NCI-H2171 treated with DMSO at 0.1 percent for 48 hours (cell line): Measurements from ENCODE around the gene ANO4.
"Not testable (repeated sequence)": the region's sequence is repeated elsewhere in the genome, so short reads cannot be mapped to it uniquely, and the experiment has no call there.

Source experiments
- DNase-seq: peaks from one replicate; lab custom pipeline; 2025; lab: John Stamatoyannopoulos, UW

Gene ANO4

DNA sequence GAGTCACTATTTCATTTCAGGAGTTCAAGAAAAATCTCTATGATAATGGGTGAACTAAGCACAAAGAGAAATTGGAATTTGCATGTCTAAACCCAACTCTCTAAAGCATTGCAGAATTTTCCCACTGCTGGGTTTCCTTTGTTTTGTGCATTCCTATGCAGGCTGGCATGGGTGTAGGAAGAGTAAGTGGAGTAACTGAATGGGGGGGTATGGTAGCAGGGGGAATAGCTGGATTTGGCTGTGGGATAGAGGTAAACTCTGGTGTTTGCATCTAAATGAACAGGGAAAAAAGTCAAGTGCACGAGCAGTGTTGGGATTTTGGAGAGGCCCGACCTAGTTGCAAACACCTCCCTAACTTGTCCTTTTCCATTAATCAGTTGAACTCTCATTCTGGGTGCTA lies 159.1 kb downstream of the ANO4 start:
- DNase-seq = no peak

DNA sequence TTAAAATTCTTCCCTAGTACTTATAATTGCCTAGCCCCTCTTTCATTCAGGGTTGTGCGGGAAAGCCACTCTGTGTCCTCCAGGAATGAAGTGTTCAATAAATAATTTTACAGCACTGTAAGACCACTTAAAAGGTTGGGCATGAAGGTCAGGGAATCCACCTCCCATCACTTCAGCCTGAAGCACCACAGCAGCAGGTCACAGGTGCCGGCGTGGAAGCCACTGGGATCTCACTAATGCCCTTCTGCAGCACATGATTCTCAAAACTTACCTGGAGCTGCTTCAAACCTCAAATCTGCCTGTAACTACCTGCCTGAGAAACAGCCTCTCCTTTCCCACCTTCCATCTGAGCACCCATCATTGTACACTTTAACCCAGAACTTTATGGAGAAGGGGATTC lies 159.5 kb downstream of the ANO4 start:
- DNase-seq = no peak

DNA sequence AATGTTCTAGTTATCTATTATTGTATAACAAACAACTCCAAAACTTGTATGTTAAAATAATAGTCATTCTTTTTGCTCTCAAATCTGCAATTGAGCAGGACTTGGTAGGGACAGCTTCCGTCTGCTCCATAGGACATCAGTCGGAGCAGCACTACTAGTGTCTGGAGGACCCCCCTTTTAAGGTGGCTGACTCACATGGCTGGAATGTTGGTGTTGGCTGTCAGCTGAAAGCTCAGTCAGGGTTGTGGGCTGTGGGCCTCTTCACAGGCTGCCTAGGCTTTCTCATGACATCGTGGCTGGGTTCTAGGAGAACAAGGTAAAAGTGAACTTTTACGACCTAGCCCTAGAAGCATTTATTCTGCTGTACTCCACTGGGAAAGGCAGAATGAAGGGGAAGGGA lies 160.6 kb downstream of the ANO4 start:
- no peak for DNase-seq

DNA sequence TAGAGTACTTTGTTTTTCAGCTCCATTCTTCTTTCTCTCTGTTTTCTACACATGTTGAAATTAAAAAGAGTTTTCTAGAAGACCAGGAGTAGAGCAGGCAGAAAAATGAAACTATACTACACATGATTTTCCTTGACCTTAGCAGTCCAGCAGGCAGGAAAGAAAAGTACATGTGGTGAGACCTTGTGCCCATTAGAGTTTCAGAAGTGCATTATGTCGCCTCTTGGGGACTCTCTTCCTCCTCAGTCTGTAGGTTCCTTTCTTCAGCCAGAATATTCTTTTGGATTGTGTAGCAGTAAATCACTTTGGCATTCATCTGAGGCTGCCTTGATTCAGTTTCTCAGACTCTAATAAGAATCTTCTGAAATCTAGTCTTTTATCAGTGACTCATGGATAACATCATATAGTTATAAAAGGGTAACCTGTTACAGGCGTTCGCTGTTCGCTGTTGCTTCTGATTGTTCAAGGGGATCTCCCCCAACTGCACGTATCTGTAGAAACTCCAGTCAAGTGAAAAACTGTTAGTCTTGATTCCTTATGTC lies 161.8 kb downstream of the ANO4 start:
- no peak for DNase-seq

DNA sequence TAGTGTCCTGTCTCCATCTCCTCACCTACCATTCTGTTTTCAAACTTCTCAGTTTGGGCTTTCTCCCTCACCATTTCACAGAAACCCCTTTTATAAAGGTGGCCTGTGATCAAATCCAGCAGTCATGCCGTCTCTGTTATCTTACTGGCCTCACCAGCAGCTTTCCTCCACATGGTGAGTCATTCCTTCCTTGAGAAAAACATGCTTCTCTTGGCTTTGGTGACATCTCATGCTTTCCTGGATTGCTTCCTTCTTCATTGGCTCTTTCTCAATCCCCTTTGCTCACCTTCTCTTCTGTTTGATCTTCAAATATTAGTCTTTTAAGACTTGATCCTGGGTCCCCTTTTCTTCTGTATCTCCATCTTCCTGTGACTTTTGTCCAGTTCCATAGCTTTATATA lies 164.9 kb downstream of the ANO4 start:
- no peak for DNase-seq

DNA sequence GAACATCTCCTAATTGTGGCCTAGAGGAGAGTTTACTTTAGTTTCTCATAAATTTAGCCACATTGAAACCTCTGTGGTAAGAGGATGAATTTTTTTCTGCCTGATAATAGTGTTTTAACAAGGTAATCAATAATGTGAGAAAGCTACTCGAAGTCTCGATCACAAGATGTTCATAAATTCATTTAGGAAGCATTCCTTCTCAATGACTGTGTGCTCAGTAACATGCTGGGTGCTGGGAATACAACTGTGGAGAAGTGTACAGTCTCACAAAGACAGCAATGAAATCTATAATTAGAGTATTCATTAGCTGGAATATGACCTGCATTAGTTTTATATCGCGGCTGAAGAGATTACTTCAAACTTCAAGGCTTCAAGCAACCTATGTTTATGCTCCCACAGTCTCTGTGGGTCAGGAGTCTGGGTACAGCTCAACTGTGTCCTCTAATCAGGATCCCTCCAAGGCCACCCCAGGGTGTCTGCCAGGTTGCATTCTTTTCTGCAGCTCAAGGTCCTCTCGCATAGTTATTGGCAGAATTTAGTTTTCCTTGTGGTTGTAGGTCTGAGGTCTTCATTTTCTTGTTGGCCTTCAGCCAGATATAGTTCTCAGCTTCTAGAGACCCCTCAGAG lies 167.6 kb downstream of the ANO4 start:
- no peak for DNase-seq

DNA sequence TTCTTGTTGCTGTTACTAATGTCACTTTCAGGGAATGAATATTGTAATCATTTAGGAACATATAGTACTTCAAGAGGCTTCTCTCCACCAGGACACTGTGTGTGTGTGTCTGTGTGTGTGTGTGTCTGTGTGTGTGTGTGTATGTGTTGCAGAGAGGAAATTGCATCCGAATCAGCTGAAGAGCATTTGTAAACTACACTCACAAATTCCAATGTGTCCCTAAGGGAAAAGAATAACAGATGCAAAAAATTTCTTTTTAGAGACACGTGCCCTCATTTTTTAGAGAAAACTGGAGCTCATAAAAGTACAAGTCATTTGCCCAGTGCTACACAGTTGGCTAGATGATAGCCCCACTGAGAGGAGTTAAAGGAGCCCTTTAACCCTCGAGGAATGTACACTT lies 168.8 kb downstream of the ANO4 start:
- no peak for DNase-seq

DNA sequence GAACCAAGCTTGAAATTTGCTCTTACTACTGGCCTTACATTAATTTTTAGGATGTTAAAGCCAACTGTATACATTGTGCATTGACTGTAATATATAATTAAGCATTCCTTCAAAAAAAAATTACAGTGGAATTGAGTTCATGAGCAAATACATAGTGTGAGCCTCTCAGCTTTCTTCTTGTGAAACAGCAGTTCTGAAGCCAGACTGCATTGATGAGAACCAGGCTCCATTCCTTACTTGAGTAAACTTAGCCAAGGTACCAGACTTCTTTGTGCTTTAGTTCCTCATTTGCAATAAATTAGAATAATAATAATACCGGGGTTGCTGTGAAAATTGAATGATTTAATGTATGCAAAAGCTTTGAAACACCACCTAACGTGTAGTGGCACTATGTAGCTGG lies 169.5 kb downstream of the ANO4 start:
- no peak for DNase-seq

DNA sequence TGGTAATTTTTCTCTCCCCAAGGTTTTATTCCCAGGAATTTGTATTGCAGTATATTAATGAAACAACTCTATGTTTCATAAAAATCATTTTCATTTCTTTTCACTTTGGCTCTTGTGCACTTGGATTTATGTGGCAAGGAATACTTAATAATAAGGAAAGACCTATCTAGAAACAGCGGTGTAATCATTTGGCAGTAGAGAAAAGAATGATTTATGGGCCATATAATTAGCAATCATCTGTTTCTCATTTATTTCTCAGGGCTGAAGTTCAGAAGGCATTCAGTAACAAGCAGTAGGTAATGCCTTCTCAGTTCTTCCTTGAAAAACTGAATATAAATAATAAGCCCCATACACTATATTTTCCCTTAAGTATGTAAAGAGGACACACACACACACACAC lies 172.6 kb downstream of the ANO4 start:
- DNase-seq = no peak

DNA sequence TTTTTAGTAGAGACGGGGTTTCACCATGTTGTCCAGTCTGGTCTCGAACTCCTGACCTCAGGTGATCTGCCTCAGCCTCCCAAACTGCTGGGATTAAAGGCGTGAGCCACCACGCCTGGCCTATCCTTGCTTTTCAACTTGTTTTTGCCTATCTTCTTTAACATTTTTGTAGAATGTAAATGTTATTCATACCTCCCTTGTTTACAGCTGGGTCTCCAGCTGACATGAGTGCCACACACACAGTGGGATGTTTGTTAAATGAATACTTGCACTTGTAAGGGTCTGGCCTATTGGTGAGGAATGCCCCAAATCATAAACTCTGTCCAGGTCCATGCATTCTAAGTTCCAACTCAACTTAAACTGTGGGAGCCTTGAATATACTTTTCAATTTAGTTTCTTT lies 176.3 kb downstream of the ANO4 start:
- no peak for DNase-seq

DNA sequence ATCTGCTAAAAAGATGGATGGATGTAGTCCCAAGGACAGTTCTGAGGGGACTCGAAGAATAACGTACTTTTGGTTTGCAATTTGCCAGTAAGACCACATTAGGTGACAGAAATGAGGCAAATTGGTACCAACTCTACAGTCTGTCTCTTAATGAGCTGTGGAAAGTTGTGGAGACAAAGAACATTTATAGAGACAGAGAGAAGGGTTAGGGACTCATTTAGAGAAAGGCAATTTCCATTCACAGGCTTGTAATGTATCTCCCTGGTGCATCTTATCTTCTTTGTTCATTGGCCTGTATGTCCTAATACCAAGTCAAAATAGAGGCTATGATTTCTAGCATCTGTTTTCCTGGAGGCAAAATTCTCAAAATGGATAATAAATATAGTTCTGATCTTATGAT lies 177.5 kb downstream of the ANO4 start:
- DNase-seq = no peak

DNA sequence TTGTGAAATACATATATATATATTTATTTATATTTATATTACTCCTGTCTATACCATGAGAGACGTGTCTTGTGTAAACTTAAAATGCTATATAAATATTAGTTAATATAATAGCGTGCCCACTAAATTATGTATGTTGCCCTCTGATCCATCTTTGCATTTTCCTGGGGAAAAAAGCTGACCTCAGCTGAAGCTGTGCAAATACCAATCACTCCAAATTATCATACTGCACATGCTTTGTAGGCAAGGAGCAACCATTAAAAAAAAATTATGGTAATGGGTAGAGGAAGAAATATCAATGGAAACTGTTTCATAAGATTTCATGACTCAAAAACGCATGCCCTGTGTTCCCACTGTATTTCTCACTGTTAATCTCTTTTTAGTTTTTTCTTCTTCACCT lies 179.8 kb downstream of the ANO4 start:
- DNase-seq = no peak

DNA sequence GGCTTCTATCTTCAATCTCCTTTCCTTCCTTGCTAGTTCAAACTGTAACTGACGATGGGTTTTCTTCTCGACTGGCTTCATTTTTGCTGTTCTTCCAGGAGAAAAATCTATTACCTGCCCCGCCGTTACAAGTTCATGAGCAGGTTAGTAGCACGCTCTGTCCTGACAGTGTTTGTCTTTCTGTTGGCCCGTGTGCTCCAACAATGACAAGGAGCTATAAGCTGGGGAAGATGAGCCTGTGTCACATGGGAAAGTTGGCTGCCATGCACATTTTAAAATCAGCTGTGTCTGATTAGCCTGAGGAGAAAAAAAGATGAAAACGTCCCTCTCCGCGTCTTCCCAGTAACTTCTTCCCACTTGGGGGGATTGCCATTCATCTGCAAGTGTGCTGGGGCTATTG lies 180.2 kb downstream of the ANO4 start:
- no peak for DNase-seq

DNA sequence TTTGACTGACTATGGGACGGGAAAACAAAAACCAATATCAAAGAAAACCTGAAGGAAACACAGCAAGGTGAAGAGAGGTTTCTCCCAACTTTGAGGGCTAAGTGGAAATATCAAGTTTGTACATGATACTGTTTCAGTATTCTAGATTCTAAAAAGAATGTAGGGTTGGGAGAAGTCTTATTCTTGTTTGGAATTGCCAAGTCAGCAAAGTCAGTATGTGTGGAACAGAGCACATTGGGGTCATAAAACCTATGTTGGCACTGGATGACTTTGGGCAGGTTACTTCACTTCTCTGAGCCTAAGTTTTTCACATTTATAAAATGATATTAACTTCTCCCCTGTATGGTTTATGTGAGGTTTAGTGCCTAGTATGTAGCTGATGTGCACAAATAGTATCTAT lies 182.2 kb downstream of the ANO4 start:
- DNase-seq = no peak

DNA sequence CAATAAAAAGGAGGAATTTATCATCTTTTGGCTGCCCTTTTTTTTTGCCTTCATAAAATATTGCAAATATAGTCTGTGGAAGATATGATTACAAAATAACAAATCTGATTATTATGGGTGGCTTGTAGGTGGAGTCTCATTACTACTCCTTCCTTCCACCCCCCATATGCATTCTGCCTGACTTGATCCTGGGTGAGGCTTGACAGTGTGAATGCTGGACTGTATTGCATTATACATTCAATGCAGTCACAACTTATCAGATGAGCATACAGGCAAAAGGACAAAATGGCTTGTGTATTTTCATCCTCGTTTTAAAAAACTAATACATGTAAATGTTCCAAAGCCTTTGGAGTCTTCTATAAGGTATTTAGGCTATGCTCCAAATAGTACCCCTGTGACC lies 186.3 kb downstream of the ANO4 start:
- no peak for DNase-seq

DNA sequence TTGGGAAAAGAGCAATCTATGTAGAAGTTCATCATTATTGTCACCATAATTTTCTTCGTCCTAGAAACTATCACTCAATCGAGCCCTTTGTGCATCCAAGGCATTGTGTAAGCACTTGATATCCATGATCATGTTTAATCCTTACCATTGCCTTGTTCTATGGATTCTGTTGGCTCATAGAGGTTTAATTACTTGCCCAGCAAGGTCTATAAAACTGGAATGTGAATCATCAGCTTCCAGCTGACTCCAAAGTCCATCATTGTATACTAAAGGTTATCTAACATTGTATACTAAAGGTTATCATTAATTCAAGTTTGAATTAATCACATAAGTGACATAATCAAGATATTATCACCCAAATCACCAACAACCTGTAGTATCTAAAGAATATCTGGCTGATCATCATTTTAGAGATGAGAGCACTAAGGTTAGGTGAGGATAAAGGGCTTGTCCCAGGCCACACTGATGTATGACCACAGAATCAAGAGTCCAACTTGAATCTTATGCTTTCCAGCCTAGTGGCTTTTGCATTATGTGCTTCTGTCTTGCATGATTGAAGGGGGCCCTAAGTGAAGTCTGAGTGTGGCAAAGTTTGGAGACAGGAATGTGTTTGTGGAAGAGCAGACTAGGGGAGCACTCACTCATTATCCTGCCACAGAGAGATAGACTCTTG lies 188.1 kb downstream of the ANO4 start:
- no peak for DNase-seq

DNA sequence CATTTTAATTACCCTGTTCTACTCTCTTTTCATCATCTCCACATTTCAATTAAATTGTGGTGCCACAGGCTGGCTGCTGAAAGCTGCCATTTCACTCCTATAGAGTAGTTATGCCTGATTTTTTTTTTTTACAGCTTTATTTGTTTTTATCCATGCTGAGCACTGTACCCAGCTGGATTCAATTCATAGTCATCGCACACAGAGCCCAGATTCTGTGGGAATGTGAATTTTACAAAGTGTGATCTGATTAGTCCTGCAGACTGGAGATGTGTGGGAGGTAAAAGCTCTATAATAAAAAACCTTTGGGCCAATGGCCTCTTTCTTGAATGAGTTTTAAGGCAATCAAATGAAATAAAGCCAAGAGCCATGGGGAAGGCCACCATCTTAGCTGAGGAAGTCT lies 190.2 kb downstream of the ANO4 start:
- no peak for DNase-seq

DNA sequence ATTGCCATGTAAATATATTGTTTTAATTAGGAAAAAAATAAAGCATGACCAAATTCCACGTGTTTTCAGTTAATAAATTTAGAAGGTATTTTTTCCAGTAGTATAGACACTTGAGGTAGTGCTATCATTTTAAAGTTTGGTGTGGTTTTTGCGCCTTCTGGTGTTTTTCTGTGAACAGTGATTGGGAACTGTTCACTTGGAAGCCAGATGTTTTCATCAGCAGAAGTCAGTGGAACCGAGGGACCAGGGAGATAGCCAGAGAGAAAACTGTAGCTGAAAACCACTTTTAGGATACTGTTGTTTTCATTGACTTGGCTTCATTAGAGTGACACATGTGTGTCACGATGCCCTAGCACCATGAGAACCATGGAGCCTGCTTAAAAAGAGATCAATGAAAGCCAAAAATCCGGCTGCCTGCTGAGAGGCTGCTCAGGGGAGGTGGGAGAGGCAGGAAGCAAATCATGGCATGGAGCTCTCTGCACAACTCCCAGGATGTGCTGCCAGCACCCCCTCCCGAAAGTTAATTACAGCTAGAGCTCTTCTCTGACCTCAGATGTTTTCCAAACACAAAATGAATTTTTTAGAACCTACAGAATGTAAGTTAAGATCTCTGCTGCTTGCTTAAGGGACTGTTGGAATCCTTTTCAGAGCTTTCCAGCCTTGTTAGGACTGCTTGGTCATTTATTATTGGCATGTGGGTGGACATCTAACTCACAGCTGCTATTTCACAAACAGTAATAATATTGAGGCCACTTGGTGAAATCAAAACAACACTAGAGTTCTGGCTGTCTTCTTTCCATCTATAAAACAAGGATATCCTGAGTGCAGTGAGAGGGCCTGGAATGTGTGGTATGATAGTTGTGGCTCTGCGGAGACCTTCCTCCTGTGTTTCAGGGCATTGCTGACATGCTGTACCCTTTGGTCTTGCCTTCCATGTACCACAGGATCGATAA lies 192.3 kb downstream of the ANO4 start:
- no peak for DNase-seq

DNA sequence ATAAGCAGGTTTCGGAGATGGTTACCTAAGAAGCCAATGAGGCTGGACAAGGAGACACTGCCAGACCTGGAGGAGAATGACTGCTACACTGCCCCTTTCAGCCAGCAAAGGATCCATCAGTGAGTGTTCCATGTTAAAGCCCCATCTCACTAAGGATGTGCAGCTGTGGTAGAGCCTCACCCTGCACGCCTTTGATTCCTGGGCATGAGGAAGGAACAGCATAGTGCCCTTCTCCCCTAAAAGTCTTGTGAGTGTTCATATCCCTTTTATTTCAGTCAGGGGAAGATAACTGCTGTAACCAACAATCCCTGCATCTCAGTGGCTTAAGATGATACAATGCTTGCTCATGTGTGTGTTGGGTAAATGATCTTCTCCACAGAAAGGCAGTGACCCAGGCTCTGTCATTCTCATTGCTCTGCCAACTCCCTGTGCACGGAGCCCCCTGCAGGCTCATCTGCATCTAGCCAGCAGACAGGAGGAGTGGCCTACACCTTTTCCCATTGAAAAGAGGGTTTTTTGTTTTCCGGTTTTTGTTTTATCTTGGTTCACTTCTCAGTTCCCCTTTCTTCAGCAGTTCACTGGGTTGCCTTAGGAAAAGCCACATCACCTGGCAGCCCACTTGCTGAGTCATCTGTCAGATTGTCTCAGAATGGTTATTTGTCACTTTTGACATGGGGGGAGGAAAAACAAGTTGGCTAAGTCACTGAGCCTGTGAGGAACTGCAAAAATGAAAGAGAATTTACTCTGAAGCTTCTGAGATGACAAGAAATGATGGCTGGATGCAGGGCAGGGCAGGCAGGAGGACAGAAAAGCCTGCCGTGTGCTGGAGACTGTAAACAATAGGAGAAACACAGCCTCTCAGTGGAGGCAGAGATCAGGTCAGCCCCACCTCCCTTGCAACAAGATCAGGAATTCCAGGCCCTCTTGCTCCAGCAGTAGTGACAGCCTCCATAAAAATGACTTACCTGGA lies 193.3 kb downstream of the ANO4 start:
- DNase-seq = peak; percentile 13

DNA sequence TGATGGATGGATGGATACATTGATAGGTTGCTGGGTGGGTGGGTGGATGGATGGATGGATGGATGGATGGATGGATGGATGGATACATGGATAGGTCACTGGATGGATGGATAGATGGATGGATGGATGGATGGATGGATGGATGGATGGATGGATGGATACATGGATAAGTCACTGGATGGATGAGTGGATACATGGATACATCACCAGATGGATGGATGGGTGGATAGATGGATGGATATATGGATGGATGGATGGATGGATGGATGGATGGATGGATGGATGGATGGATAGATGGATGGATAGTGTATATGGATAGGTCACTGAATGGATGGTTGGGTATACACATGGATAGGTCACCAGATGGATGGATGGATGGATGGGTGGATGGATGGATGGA lies 194.9 kb downstream of the ANO4 start:
- DNase-seq = not testable (repeated sequence)

DNA sequence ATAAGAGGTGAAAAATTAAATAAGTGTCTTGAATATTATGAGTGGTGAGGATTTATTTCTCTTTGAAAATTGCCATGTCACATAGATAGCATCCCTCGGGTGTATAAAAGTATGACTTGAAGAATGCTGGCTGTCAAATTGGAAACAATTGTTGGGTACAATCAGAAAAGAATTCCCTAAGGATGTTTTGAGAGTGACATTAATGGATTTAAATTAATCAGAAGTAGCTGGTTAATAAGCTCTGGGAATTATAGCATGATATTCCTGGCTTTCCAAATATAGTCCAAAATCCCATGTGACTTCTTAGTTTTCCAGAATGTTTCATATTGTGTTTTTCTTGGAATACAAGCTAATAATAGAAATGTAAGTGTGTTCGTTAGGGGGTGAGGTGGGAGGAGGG lies 196.5 kb downstream of the ANO4 start:
- DNase-seq = no peak

DNA sequence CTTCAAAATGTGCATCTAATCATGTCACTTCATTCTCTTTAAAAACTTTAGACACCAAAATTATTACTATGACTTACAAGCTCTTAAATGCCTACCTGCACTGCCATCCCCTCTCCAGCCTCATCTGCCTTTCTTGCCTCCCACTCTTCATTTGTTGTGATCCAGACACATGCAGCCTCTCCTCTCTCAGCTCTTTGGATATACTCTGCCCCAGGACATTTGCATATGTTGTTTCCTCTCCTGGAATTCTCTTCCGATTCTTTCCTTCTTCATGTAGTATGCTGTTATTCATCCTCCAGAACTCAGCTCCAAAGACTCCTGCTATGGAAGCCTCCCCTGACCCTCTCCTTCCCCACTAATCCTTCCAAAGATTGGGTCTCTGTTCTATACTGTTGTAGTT lies 197.6 kb downstream of the ANO4 start:
- DNase-seq = no peak
